Measurements from ENCODE around the gene ARID5B. TPM values are rescaled to one million over a fixed set of nuclear protein-coding genes. Genes with fewer than 3 reads are reported as not detected.
A peak's percentile ranks its signal among the peaks of the same experiment; 100 is the strongest.

Gene ARID5B
- total RNA-seq, 1 donor from 2014 or later: 11.6 TPM

DNA sequence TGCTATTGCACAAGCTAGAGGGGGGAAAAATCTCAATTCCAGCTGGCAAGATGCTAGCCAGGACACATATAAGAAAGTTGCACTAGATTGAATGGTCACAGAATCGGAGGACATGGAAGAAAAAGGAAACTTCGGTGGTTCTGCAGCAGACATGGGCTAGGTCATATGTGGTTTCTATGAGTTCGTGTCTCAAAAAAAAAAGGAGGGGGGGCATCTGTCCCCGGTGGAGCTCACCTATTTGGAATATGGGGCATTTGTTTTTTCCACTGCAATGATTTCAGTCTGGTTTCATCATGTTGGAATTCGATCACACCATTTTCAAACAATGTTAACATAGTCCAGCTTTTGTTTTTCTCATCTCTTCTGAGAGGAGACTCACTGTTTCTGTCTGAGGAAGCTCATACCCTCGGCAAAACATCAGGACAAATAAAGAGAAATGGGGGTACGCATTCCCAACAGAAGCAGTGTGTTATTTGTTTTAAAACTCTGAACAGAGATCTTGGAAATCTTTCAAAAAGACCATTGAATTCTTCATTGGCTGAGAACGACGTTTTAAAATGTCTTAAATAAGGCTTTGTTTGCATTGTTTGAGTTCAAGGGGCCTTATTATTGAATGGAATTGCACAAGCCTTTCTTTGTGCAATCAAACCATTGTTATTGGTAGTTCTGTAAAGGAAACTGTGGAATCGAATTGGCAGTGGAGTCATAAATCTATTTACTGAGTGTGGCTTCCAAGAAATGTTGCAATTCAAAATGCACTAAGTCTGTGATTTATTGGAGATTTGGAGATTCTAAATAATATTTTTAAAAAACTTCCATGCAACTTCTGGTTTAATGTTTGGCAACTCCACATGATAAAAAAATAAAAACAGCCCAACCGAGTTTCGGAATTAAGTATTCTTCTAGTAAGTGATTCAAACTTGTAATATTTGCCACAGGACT lies 194.0 kb downstream of the ARID5B start:
- DNase-seq (ENCODE audit: low read depth in 2 of 2): peak in 1 of 2 donors; percentile 83

DNA sequence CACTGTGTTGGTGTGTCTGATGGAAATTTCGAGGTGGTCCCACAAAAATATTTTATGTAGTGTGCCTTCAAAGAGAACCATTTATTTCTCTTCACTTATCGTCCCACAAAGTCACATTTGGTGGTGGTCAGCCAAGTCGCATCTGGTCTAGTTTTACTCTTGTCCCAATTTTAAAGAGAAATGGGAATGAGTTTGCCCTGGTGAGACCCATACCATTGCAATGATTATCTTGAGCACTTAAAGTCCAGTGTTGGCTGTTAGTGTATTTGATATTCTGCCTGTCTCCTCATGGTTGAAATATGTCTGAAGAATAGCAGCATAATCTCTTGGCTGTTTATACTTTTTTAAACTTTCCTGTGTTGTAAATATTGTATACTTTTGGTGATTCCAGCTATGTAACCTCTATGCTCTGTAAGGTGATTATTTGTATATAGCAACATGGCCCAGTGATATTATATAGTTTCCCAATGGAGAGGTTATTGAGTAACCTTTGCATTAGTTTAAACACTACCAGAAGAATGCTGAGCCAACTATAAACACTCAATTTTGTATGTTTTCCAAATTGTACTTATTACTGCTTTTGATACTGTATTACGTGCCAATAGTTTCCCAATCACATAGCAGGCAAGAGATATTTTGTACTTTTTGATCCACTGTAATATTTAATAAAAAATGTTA lies 194.9 kb downstream of the ARID5B start:
- DNase-seq (ENCODE audit: low read depth in 2 of 2): no peak

DNA sequence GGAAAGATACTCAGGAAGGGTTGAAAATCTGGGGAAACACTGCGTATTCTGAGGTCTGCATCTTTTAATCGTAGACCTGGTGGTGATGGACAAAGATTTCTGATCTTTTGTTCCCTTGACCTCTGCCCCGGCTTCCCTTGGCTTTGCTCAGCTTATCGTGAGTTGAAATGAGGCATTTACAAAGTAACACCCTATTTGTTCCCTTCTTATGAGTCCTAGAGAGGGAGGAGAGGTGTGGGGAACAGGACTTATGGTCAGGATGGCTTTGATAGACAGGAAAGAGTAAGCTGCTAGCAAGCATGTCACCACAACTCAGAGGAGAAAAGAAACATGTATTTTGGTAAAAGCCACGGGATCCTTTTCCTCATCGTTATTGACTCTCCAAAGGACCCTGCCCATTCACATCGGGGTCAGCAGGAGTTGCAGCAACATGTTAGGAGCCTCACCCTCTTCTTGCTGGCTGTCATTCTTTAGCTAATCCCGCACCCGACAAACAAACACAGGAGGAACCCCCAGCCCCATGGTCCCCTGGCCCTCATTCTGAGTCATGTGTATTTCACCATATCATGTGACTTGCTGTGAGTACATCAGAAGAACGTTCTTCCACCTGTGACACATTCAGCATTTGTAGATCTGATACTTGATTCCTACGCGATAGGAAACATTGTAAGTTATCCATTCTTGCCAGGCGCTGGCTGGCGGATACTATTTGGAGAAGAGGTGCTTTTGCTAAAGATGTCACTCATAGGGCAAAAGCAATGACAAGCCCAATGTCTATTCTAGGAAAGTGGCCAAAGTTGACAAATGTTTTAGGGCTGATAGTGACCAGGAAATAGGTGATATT lies 197.0 kb downstream of the ARID5B start:
- DNase-seq (ENCODE audit: low read depth in 2 of 2): peak; percentile 29 to 66

DNA sequence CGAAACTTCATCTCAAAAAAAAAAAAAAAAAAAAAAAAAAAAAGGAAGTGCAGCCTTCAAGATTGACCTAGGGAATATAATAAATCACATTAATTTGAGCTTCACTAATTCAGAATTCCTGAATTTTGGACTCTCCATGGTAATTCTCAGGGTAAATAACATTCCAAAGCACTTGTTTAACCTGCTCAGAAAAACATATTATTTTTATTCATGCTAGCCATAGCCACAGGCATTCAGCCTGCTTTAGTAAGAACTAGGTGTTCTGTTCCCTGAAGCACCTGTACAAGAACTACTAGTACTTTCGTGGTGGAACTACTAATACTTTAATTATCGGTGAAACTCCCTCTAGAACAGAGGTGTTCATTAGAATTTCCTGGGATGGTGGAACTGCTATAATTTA lies 197.8 kb downstream of the ARID5B start:
- DNase-seq (ENCODE audit: low read depth in 2 of 2): no peak

DNA sequence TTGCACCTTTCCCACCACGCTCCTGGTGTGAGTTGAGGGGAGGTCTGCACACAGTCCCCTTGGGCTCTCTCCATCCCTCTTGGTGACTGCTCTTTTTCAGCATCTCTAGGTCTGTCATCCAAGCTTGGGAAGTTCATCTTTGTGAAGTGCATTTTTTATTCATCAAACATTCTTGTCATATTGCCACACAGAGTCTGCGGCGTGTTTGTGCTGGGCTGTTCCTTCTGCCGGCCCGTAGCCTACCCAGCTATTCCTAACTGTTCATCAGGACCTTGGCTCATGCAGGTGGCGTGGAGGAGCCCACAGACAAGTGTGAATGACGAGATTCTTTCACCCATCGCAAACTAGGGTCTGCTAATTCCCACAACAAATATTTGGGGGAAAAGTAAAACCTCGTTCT lies 202.4 kb downstream of the ARID5B start:
- no peak for DNase-seq (ENCODE audit: low read depth in 2 of 2)

DNA sequence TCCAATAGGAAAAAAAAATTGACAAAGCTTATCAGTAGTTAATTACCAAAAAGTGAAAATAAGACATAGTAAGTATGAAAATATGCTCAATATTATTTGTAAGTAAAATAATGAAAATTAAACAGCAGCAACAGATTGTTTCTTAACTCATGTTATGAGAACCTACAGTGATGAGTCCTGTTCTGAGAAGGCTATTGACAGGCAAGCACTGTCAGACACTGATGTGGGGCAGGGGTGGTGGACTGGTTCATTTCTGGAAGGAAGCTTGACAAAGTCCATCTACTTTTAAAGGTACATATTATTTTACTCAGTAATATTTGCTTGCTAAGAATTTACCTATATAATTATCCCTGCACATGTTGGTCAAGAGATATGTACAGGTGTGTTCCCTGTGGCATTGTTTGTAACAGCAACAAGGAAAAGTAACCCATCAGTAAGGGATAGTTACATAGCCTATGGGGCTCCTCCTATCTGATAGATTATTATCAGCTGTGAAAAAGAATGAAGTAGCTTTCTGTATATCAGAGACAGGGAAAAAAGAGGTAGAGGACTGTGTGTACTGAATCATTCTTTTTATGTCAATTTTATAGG lies 205.5 kb downstream of the ARID5B start:
- DNase-seq (ENCODE audit: low read depth in 2 of 2): no peak

DNA sequence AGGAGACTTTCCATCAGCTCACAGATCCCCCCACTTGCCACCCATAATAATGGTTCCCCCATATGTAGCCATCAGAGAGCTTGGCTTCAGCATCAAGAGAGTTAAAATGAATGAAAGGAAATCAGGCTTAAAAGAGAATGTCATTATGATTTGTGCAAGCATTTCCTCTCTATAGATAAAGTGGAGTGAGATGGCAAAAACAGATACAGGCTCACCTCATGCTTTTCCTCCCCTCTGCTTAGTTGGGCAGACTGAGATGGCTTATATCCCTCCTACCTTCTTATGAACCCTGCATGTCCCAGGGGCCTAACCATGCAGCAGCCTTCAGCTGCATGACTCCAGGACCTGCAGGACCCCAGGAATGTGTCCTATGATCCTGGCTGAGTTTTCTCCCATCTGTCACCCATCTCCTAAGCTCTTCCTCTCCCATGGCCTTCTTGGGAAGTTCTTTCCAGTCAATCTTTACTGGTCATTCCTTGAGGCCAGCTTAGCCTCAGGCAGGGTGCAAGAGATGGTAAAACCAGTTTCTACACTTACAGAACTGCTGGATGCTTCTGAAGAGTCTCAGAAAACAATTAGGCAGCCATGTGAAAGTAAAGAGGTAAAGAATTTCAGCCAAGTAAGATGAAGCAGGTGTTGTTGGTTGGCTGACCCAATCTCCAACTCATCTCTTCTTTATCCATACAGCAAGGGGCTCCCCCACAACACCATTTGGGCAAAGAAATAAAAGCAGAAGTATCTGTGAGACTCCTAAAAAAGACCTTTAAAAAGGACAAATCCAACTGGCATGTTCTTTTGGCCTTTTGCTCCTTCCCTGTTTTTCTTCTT lies 207.5 kb downstream of the ARID5B start:
- DNase-seq (ENCODE audit: low read depth in 2 of 2): no peak

DNA sequence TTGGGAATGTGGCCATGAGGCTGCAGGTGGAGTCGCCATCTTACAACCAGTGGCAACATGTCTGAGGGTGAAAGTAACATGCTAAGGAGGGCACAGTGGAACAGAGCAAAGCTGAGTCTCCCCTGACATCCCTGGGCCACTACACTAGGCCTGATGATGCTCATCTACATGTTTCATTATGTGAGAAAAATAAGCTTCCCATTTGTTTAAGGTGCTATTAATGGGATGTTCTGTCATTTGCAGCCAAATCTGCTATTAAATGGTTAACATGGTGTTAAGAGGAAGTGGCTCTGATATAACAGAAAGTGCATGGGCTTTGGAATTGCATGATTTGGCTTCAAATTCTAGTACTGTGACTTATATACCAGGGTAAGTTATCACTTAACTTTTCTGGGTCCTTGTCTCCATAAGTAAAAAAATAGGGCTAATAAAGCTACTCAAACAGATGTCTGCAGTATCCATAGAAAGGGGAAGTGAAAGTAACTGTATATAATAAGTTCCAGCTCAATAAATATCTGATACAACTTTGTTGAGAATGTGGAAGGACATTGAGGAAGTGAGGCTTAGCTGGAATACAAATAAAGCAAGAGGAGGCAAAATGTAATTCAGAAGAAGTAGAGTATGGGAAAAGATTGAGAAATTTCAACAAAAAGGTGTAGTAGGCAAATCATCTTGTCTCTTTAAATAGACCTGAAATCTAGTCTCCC lies 208.2 kb downstream of the ARID5B start:
- no peak for DNase-seq (ENCODE audit: low read depth in 2 of 2)

DNA sequence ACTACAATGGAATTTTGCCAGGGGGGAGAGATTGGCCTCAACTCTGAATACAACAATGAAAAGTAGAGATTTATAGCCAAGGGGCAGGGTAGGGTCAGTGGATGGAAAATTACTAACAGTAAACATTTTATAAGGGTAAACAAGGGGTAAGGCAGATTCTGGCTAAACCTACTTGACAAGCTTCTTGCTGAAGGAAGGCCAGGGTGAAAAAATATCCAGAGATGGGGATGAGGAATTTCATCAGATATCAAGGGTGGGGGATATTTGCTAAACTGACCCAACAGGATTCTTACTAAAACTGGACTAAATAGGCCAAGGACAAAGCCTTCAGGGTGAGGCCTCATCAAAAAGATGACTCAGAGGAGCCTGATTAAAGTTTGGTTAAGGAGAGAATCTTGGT lies 210.8 kb downstream of the ARID5B start:
- no peak for DNase-seq (ENCODE audit: low read depth in 2 of 2)

DNA sequence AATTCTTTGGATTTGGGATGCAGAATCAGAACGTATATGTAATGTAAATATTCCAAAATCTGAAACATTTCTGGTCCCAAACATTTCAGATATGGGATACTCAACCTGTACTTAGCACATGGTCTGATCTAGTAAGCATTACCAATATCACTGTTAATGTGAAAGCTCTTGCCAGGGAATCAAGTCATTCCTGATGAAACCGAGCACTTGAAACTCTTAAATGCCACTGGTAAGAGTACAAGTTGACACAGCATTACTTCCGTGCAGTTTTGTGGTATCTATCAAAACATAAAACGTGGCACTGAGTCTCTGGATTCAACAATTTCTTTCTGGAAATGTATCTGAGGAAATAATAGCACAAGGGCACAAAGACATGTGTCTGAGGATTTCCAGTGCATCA lies 211.5 kb downstream of the ARID5B start:
- DNase-seq (ENCODE audit: low read depth in 2 of 2): no peak

DNA sequence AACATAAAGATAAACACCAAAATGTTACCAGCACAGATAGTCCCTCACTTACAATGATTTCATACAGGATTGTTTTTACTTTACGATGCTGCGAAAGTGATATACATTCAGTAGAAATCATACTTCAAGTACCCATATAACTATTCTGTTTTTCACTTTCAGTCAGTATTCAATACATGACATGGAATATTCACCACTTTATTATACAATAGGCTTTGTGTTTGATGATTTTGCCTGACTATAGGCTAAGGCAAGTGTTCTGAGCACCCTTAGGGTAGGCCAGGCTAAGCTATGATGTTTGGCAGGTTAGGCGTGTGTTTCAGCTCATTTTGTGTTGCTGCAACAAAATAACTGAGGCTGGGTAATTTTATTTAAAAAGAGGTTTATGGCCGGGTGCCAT lies 212.2 kb downstream of the ARID5B start:
- no peak for DNase-seq (ENCODE audit: low read depth in 2 of 2)

DNA sequence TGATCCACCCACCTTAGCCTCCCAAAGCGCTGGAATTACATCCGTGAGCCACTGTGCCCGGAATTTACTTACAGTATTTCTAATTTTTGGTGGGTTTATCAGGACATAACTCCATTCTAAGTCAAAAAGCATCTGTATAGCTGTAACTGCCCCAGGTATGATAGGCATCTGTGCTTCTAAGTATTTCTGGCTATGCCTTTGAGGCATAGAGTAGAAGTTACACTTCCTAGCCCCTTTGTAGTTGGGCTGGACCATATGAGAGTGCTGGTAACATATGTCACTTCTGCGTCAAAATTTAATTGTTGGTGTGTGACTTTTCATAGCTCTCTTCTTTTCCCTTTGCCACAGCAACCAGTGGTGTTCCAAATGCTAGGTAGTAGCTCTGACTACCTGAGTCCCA lies 213.8 kb downstream of the ARID5B start:
- DNase-seq (ENCODE audit: low read depth in 2 of 2): no peak

DNA sequence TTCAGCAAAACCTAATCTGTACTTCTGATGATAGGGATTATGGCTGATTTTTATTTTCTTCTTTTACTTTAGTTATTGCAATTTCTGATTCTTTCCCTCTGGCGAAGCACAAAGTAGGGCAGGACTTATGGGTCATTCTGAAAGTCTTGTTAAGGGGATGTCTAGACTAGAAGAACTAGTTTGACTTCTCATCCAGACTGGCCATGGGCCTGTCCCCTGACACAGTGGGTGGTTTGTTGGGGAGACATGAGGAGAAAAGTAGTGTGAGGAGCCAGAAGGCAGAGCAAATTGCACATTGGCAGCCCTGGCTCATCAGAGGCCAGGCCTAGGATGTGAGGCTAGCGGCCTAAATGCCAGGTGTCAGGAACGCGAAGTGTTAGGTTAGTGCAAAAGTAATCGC lies 214.3 kb downstream of the ARID5B start:
- DNase-seq (ENCODE audit: low read depth in 2 of 2): no peak

DNA sequence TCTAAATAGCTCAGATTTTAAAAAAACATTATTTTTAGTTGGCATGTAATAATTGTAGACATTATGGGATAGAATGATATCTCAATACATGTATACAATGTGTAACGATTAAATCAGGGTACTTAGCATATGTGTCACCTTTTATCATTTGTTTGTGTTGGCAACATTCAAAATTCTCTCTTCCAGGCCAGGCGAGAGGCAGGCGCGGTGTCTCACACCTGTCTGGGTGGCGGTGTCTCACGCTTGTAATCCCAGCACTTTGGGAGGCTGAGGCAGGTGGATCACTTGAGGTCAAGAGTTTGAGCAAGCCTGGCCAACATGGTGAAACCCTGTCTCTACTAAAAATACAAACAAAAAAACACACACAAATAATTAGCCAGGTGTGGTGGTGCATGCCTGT lies 215.4 kb downstream of the ARID5B start:
- DNase-seq (ENCODE audit: low read depth in 2 of 2): no peak

DNA sequence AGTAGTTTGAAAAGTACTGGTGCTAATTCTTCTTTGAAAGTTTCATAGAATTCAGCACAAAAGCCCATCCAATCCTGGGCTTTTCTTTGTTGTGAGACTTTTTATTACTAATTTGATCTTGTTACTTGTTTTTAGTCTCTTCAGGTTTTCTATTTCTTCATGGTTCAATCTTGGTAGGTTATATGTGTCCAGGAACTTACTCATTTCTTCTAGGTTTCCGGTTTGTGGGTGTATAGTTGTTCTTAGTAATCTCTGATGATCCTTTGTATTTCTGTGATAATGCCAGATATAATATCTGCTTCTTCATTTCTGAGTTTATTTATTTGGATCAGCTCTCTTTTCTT lies 219.7 kb downstream of the ARID5B start:
- DNase-seq (ENCODE audit: low read depth in 2 of 2): peak in 1 of 2 donors; percentile 63

DNA sequence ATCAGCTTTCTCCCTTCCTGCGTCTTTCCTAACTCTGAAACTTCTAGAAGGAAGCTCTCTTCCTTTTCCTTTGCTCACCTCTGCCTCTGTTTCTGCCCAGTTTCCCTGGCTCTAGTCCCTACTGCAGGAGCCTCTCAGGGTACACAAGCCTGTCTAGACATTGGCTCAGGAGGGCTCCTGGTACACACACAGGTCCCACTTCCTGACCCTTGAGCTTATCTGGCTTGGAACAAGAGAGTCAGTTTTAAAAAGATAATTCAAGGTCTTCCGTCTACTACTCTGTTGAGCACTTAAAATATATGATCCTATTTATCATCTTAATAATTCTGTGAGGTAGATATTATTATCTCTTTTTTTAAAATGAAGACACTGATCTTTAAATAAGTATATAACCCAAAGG lies 226.5 kb downstream of the ARID5B start:
- DNase-seq (ENCODE audit: low read depth in 2 of 2): peak in 1 of 2 donors; percentile 30

DNA sequence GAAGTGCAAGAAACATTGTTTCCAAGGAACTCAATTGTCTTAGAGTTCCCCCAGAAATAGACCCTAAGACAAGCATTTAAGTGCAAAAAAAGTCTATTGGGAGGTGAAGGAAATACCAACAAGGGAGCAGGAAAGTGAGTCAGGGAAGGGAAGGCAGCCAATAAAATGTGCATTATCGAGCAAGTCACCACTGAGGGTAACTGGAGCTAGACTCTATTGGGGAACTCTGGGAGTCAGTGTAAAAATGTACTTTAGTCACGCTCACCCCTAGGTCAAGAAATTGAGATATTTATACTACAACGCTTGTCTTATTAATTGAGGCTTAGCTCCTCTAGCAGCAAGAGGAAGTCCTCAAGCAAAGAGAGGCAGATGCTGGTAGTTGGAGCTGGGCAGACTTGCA lies 229.4 kb downstream of the ARID5B start:
- peak in 1 of 2 donors; percentile 93 for DNase-seq (ENCODE audit: low read depth in 2 of 2)

DNA sequence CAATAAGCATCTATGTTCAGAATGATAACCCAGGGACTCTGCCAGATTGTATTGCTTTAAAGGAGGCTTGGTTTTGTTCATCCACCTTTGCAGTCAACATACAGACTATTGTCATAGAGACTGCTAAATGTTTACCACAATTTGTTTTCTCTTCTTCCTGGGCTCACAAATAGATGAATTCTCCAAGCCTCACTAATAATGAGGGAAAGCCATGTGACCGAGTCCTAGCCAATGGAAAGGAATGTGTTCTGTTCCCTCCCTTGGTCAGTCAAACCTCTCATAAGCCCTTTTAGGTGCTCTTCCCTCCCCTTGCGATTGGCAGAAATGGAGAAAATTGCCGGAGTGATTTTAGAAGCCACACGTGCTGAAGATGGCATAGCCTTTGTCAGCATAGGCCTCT lies 230.2 kb downstream of the ARID5B start:
- DNase-seq (ENCODE audit: low read depth in 2 of 2): no peak

DNA sequence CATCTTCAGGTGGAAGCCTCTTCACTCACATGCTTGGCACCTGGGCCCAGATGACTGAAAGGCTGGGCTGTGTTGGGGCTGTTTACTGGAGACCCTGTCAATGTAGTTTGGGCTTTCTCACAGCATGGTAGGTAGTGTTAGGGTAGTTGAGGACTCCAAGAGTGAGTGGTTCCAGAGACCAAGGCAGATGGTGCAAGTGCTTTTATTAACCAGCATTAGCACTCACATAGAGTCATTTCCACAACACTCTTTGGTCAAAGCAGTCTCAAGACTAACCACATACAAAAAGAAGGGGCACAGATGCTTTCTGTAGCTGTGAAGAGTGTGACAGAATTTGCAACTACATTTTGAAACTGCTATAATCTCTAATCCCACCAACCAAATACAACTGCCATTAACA lies 232.1 kb downstream of the ARID5B start:
- DNase-seq (ENCODE audit: low read depth in 2 of 2): no peak

DNA sequence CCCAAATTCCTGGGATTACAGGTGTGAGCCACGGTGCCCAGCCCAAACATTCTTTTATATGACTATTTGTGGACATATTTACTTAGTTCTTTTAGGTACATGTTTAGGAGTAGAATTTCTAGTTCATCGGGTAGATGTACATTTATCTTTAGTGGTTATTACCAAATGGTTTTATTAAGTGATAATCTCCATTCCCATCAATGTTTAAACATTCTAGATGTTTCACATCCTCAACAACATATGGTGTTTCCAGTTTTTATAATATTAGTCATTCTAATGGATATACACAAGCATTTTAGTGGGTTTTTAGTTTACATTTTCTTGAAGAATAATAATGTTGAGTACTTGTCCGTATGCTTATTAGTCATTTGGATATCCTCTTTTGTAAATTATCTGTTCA lies 235.4 kb downstream of the ARID5B start:
- DNase-seq (ENCODE audit: low read depth in 2 of 2): no peak

Data from dermis microvascular lymphatic vessel endothelial cell (primary cell).